Prostate gland (tissue), 2 donors: ENCODE data around the gene CST3. TPM values are rescaled to one million over a fixed set of nuclear protein-coding genes. Genes with fewer than 3 reads are reported as not detected.
A peak's percentile ranks its signal among the peaks of the same experiment; 100 is the strongest.

Source experiments
- DNase-seq: peaks from one replicate; pipeline ENCODE4 v3.0.0-alpha.2; 2019; ENCODE audit warnings: low spot score
- H3K27ac ChIP-seq, 2 donors: fragments of 200-600 bp; sonication (generic); 2 replicates each; pipeline ENCODE4 v1.5.1; 2017 to 2019
- H3K27me3 ChIP-seq: fragments of 200-600 bp; sonication (generic); replicated peaks from 2 replicates; pipeline ENCODE4 v1.5.1; 2019; ENCODE audit not compliant: insufficient read depth
- H3K36me3 ChIP-seq, 2 donors: fragments of 200-600 bp; sonication (generic); 1 replicate in 1 of 2; 2 replicates in 1 of 2; pipeline versions ENCODE4 v1.5.1 to v1.8.1; 2017 to 2019
- H3K4me1 ChIP-seq: fragments of 200-600 bp; sonication (generic); replicated peaks from 2 replicates; pipeline ENCODE4 v1.5.1; 2019
- H3K4me3 ChIP-seq, 2 donors: fragments of 200-600 bp; sonication (generic); 2 replicates each; pipeline ENCODE4 v1.5.1; 2017 to 2019
- H3K9me3 ChIP-seq: fragments of 200-600 bp; sonication (generic); 2 replicates; pipeline ENCODE4 v1.5.1; 2017
- CTCF ChIP-seq, 4 experiments: fragments of 200-600 bp in 2 of 4; fragments of 450-650 bp in 2 of 4; sonication (generic) in 2 of 4; IDR thresholded peaks; 1 replicate in 3 of 4; 2 replicates in 1 of 4; pipeline ENCODE4 v1.5.1; 2016 to 2019; ENCODE audit warnings: antibody characterized with exemption in 4 of 4, mild to moderate bottlenecking in 2 of 4, moderate library complexity in 2 of 4
- POLR2A ChIP-seq: fragments of 450-650 bp; IDR thresholded peaks from one replicate; pipeline ENCODE4 v1.6.1; 2016; ENCODE audit warnings: antibody characterized with exemption, mild to moderate bottlenecking
- POLR2AphosphoS5 ChIP-seq: sonication (generic); formaldehyde crosslinking; IDR thresholded peaks from one replicate; pipeline ENCODE4 v1.6.1; 2017; ENCODE audit warnings: antibody characterized with exemption
- WGBS: methylation state at CpG from one replicate; pipeline ENCODE4 v1.1.5; 2018; 5-methylcytosine and 5-hydroxymethylcytosine counted together
- intact Hi-C: fragments of 100-400 bp; cut with DNase I; formaldehyde crosslinking; loops from one replicate; pipeline ENCODE4 v1.14.2; 2022
- total RNA-seq, 2 donors: library from RNA; depleted of rRNA; stranded (reverse); fragments of >200 nt; gene quantifications; one replicate each; pipeline ENCODE4 v1.1.0, GENCODE V29; 2016

CST3 gene
- total RNA-seq, 2 donors from 2014 or later = 1,170 to 3,384 TPM

GRCh38 chr20:23588434-23589403 lies 49.0 kb downstream of the CST3 start:
- Histone ChIP-seq H3K36me3 (no peaks in the 10 kb centered on the region), H3K27ac (no peak overlapping the region), H3K4me3 (no peak overlapping the region), H3K27me3 (no peaks in the 10 kb centered on the region), H3K9me3 (no peaks in the 10 kb centered on the region), H3K4me1 (peaks cover 7% of the 10 kb centered on the region)
- no peak for DNase-seq
- intact Hi-C loops = no loop called here
- TF ChIP-seq CTCF (IDR thresholded peaks at IDR 0.05) (no peak), POLR2A (no peak), POLR2AphosphoS5 (no peak)
- WGBS = 94% methylated on average over 10 of the region's 10 CpGs

- Histone ChIP-seq H3K9me3 (no peaks in the 10 kb centered on the region), H3K4me1 (peaks cover 7% of the 10 kb centered on the region), H3K4me3 (no peak overlapping the region), H3K27me3 (no peaks in the 10 kb centered on the region), H3K36me3 (no peaks in the 10 kb centered on the region), H3K27ac (no peak overlapping the region)
- intact Hi-C loops = no loop called here
- no peak for DNase-seq
- TF ChIP-seq POLR2A (no peak), POLR2AphosphoS5 (no peak), CTCF (IDR thresholded peaks at IDR 0.05) (no peak)
- WGBS = 82% methylated on average over 7 of the region's 7 CpGs
Observed at GRCh38 chr20:23587631-23588030, 50.1 kb downstream of the CST3 start.

- H3K36me3 ChIP-seq = no peaks in the 10 kb centered on the region
- DNase-seq = no peak
- WGBS = 42% methylated on average over 13 of the region's 13 CpGs
- peaks cover 7% of the 10 kb centered on the region for H3K4me1 ChIP-seq
- no peaks in the 10 kb centered on the region for H3K27me3 ChIP-seq
- H3K4me3 ChIP-seq = no peak overlapping the region
- intact Hi-C loops = no loop called here
- H3K27ac ChIP-seq = no peak overlapping the region
- no peak for TF ChIP-seq POLR2AphosphoS5
- TF ChIP-seq POLR2A = no peak
- no peak for TF ChIP-seq CTCF (IDR thresholded peaks at IDR 0.05)
- H3K9me3 ChIP-seq = no peaks in the 10 kb centered on the region
Observed at GRCh38 chr20:23586735-23587525, 50.8 kb downstream of the CST3 start.

- no peaks in the 10 kb centered on the region for H3K9me3 ChIP-seq
- 77% methylated on average over 5 of the region's 5 CpGs for WGBS
- H3K27ac ChIP-seq = no peak overlapping the region
- no peak overlapping the region for H3K4me3 ChIP-seq
- H3K36me3 ChIP-seq = no peaks in the 10 kb centered on the region
- DNase-seq = peak; percentile 54
- TF ChIP-seq CTCF (IDR thresholded peaks at IDR 0.05) = no peak
- TF ChIP-seq POLR2A = no peak
- TF ChIP-seq POLR2AphosphoS5 = peak; percentile 42
- H3K27me3 ChIP-seq = no peaks in the 10 kb centered on the region
- H3K4me1 ChIP-seq = peaks cover 7% of the 10 kb centered on the region
- intact Hi-C loops = no loop called here
Observed at GRCh38 chr20:23585808-23586734, 51.7 kb downstream of the CST3 start.
